Fibroblast of skin of scalp (primary cell): ENCODE measurements around the gene COPZ1.
"Not testable (repeated sequence)": the region's sequence is repeated elsewhere in the genome, so short reads cannot be mapped to it uniquely, and the experiment has no call there.

Experiments used
- DNase-seq: peaks from one replicate; pipeline ENCODE4 v3.0.0-alpha.2; 2013

Gene COPZ1

GRCh38 chr12:54294152-54294952 lies 30.6 kb upstream of the COPZ1 start:
- DNase-seq, result peak; percentile 34

GRCh38 chr12:54294953-54295566 lies 29.9 kb upstream of the COPZ1 start:
- no peak for DNase-seq

GRCh38 chr12:54296393-54297099 lies 28.4 kb upstream of the COPZ1 start:
- no peak for DNase-seq

- DNase-seq, result no peak
Observed at GRCh38 chr12:54298904-54299303, 26.0 kb upstream of the COPZ1 start.

DNA sequence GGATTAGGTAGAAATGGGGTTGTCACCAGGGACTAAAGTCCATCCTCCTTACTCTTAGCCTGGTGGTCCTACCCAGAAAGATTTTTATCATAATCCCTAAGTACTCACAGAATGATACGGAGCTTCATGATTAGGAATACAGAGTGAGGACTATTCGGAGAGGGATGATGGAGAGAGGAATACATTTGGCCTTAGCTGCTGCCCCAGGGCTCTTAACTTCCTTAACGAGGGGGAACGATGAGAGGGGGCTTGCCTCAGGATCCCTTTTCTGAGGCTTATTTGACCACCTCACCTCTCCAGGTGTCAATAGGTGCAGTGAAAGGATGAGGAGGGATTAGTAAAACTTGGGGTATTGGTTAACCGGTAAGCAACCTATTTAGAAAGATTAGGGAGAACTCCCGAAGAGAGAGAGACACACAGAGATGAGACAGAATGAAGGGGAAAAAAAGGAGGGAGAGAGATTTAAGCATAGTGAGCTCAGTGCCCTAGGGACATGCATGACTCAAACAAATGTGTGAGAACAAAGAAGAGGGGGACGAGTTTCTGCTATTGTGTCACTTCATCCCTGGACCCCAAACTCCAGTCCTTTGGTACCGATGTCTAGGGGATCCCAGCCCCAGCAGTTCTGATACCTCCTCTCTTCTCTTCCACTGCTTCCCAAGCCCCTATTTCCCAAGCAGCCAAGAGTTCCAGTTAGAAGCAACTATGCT lies 25.3 kb upstream of the COPZ1 start:
- peak; percentile 47 for DNase-seq

GRCh38 chr12:54300225-54300731 lies 24.7 kb upstream of the COPZ1 start:
- no peak for DNase-seq

DNA sequence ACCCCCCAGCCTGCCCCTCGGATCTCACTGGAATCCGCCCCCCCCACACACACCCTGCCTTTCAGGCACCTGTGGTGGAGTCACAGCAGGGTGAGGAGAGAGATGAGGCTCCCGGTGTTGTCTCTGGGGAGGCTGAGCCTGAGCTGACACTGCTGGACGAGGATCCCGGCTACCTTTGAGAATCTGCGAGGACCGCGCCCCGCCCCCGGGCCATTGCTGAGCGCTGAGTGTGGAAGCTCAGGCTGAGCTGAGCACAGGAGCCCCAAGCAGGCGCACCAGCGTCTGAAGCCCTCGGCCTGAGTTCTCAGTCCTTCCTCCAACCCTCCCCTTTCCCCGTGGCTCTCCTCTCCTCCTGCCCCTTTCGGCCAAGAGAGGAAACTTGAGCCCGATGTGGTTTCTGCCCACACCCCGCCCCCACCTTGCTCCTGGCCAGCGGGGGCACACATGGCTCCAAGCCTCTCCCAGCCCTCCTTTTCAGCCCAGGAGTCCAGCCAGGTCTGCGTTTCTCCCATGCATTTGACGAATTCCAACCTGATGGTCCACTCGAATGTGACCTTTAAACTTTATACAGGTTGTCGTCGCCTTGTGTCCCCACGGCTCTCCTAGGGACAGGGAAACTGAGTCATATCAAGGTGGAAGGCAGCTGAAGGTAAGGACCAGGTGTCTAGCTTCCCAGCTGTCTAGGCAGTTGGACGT lies 24.1 kb upstream of the COPZ1 start, which contains the start of gene NFE2:
Gene NFE2 (minus strand): TSS at position 284 of the 696 bp plus-strand sequence. CDS start 5,767 bp downstream, outside the sequence.
- peak; percentile 58 for DNase-seq

DNA sequence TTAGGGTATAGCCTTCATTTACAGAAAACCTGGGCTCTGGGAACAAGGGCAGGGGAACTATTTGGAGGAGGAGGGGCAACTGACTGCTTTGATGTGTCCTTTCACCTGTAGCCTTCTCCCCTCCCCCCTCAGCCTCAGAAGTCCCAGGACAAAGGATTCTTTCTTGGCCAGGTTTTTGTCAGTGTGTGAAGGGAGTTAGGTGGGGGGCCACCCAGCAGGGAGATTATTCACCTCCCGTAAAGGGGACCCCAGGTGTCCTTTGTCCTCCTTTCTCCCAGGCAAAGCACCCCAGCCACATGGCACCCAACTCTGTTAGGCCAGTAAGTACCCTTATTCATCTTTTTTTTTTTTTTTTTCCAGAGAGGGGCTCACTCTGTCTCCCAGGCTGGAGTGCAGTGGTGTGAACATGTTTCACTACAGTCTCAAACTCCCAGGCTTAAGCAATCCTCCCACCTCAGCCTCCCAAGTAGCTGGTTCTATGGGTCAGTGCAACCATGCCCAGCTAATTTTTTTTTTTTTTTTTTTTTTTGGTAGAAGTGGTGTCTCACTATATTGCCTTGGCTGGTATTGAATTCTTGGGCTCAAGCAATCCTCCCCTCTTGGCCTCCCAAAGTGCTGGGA lies 23.4 kb upstream of the COPZ1 start:
- no peak for DNase-seq

- DNase-seq, result no peak
Observed at GRCh38 chr12:54303640-54304039, 21.3 kb upstream of the COPZ1 start.

DNA sequence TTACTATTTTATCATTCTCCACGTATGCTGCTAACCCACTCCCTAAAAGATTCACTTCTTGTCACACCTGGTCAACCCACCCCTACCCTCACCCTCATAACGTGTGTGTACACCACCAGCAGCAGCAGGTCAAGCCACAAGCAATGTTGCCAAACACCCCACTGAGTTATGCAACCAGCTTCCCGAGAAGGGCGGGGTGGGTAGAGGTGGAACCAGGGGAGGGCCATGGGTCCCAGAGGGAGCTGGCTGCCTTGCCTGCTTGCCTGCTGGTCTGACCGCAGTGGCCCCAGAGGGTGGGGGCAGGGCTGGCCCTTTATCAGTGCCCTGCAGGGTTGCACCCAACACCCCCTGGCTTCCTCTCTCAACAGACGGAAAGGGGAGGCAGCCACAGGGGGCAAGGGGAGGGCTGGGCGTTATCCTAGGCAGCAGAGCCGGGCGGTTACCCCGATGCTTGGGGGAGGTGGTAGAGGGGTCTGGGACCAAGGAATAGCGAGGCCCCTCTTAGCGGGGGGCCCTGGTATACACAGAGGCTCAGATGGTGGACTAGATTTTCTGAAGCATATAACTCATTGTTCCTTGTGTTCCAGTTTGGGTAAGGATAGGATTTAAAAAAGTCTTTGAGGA lies 20.6 kb upstream of the COPZ1 start:
- peak; percentile 35 for DNase-seq

DNA sequence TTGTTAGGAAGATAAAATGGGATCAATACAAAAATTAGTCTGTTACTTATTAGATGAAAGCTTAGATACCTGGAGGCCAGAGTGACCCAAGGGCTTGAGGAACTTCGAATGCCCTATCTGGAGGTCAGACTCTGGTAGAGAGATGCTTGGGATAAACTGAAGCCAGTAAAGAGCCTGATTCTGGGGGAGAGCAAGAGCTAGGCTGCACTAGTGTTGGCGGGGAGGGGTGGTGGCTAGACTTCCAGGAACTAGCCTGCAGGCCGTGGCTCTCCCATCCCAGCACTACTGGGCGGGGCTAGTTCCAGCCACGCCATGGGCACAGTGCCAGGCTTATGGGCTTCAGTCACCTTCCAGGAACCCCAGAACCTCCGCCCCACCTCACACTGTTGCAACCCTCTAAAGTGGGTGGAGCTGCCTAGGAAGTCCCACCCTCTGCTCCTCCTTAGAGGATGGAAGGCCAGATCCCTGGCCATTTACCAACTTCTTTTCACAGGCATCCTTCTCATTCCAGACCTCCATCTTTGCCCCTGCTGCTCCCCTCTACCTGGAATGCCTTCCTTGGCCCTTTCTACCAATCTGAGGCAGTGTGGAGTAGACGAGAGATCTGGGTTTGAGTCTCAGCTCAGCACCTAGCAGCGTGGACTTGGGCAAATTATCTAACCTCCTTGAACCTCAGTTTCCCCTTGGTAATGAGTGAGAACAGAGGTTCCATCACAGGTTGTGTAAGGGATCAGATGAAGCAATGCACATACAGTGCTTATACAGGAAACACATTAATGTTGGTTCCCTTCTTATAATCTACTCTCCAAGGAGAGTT lies 17.8 kb upstream of the COPZ1 start:
- DNase-seq, result peak; percentile 25

DNA sequence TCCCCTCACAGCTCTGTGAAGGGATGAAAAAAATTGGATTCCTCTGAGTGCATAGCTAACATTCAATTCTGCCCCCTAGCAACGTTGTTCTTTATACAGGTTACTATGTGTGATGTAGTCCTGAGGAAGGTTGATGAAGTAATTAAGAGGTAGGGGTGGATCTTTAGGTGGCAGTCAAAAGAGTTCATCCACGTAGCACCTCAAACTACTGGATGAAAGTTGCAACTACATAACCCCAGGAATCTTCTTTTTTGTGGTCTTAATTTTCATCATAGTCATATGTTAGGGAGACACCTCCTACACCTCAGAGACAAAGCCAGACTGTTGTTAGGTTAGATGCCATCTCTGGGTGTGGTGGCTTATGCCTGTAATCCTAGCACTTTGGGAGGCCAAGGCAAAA lies 13.9 kb upstream of the COPZ1 start:
- no peak for DNase-seq

GRCh38 chr12:54312309-54312708 lies 12.6 kb upstream of the COPZ1 start:
- DNase-seq, result not testable (repeated sequence)

DNA sequence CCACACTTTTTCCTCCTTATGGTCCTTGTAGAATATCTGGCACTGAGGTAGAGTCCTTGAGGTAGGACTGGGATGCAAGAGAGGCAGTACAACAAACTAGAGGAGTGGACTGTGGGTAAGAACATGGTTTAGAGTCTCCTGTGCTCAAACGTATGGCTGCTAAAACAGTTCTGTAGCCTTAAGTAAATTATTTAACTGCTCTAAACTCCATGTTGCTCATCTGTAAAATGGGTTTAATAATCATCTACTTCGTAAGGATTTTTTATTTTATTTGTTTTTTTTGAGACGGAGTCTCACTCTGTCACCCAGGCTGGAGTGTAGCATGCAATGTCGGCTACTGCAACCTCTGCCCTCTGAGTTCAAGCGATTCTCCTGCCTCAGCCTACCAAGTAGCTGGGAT lies 3.6 kb upstream of the COPZ1 start:
- DNase-seq, result no peak

- peak; percentile 41 for DNase-seq
Observed at GRCh38 chr12:54325442-54326109, 645 bp downstream of the COPZ1 start.

GRCh38 chr12:54328595-54329337 lies 3.8 kb downstream of the COPZ1 start:
- no peak for DNase-seq

DNA sequence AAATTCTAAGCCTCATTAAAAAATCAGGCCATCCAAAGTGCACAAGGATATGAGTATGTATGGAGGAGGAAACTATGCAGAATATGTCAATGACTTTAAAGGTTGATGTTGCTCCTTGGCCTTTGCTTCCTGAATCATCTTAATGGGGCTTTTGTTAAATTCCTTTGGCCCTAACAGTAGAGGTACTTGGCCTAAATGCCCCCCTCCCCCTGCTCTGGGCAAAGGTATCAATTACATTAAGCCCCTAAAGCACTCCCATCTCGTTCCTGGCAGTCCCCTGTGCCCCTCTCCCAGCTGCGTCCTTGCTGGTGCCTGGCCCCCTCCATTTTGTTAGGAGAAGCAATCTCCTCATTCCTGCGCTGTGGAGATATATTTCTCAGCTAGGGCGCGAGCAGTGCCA lies 4.8 kb downstream of the COPZ1 start:
- DNase-seq, result no peak

DNA sequence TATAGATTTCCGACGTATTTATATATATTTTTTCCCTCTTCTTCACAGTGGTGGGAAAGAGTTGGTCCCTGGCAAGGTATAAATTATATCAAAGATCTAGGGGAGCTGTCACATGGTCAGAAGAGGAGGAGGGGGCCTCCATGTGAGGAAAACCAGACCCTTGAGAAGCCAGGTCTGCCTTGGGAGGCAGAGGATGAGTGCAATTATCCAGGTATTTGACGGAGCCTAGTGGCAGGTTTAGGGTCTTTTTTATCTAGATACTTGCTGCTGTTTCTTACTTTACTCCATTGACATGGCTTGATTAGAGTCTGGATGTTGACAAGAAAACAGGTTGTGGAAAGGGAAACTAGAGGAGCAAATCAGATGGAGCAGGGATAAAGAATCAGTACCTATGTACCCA lies 5.5 kb downstream of the COPZ1 start:
- DNase-seq, result no peak

- no peak for DNase-seq
Observed at GRCh38 chr12:54331461-54331860, 6.5 kb downstream of the COPZ1 start.
